Left renal cortex interstitium (tissue), 4 donors: ENCODE results near the gene UTP14A. TPM values are rescaled to one million over a fixed set of nuclear protein-coding genes. Genes with fewer than 3 reads are reported as not detected.

ENCODE experiments used
- DNase-seq, 4 donors: peaks; one replicate each; pipeline ENCODE4 v3.0.0-alpha.2; 2013; ENCODE audit warnings: low read depth in 4 of 4, low spot score in 2 of 4, missing footprints in 1 of 4
- polyA plus RNA-seq, 4 donors: library from polyadenylated mRNA; unstranded; fragments of 120-200 nt; gene quantifications; one replicate each; pipeline ENCODE4 v1.2.1, GENCODE V29; 2013; ENCODE audit not compliant: insufficient read length in 4 of 4

The UTP14A gene
- polyA plus RNA-seq, 4 donors = 25.0 to 28.7 (median 26.3) TPM

- no peak for DNase-seq
Measured at GRCh38 chrX:129945131-129945530, 39.2 kb downstream of the UTP14A start.

- no peak for DNase-seq
Measured at GRCh38 chrX:129953334-129953648, 47.3 kb downstream of the UTP14A start.

GRCh38 chrX:129953881-129954280 lies 47.9 kb downstream of the UTP14A start:
- DNase-seq = no peak

DNA sequence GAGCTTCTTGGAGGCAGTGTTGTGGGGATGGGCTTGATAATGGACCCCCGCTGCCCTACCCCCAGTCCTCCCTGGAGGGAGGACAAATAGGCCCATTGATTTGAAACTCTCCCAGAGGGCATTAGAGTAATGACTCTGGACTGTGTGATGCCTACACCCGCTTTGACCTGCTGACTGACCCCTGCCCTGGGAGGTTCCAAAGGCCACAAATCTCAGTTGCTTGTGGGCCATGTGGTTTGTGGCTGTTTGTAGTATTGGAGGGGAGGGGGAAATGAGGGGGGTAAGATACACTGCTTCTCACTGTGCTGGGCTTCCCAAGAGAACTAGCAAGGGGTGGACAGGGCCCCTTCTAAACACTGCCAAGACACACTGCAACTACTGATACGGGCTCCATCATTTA lies 48.8 kb downstream of the UTP14A start:
- DNase-seq = no peak

DNA sequence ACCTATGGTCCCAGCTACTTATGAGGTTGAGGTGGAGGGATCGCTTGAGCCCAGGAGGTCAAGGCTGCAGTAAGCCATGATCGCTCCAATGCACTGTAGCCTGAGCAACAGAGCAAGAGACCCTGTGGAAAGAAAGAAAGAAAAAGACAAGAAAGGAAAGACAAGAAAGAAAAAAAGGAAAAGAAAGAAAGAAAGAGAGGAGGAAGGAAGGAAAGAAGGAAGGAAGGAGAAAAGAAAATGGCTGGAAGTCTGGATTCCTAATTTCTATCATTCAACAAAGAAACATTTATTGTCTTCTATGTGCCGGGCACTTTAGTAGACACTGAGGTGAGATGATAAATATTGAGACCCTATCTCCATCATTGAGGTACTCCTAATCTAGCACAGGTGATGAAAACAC lies 49.7 kb downstream of the UTP14A start:
- DNase-seq = no peak

DNA sequence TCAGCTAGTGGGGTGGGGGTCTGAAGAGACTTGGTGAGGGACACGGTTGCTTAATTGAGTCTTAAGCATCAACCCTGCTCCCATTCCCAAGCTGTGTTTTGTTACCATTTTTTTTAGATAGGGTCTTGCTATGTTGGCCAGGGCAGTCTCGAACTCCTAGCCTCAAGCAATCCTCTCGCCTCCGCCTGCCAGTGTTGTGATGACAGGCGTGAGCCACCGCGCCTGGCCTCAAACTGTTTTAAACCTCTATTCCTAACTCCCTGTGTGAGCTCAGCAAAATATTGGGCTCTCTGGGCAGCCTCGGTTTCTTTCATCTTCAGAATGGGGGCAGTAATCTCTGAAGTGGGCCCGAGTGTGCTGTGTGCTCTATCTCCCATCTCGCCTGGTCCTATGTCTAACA lies 50.2 kb downstream of the UTP14A start:
- DNase-seq = no peak

GRCh38 chrX:129956765-129957164 lies 50.8 kb downstream of the UTP14A start:
- no peak for DNase-seq

DNA sequence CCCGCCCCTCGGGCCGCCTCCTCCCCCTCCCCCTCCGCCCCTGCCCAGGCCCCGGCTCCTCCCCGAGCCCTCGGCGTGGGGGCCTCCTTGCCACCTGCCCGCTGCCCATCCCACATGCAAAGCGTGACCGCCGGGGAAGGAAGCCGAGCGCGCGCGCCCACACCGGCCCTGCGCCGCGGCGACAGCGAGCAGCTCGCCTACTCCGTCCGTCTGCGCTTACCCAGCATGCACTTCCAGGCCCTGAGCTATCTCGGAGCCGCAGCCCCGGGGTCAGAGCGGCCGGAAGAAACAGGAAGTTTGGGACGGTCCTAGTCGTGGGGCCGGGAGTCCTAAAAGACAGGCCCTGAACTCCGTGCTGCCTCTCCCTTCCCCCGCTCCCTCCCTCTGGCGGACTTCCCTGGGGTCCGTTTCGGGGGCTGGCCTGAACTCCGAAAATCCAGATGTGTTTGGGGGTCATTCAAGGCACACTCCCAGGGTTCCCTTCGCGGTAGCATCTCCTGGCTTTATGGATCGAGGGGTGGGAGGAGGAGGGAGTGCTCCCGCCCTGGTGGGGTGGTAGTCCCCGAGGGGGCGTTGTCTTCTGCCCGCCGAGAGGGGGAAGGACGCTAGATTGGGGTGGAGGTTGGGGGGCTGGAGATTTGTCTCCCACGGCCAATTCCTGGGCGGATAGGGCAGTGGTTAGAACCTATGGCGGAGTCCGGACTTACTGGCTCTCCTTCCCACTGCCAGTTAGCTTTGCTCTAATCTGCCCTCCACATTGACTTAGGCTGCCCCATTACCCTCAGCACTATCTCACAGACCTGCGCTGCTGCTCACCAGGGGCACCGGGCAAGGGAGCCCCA lies 51.5 kb downstream of the UTP14A start:
- no peak for DNase-seq

GRCh38 chrX:129958083-129958465 lies 52.1 kb downstream of the UTP14A start:
- no peak for DNase-seq

GRCh38 chrX:129958814-129959492 lies 53.0 kb downstream of the UTP14A start:
- no peak for DNase-seq

- DNase-seq = no peak
Measured at GRCh38 chrX:129959493-129959832, 53.5 kb downstream of the UTP14A start.

DNA sequence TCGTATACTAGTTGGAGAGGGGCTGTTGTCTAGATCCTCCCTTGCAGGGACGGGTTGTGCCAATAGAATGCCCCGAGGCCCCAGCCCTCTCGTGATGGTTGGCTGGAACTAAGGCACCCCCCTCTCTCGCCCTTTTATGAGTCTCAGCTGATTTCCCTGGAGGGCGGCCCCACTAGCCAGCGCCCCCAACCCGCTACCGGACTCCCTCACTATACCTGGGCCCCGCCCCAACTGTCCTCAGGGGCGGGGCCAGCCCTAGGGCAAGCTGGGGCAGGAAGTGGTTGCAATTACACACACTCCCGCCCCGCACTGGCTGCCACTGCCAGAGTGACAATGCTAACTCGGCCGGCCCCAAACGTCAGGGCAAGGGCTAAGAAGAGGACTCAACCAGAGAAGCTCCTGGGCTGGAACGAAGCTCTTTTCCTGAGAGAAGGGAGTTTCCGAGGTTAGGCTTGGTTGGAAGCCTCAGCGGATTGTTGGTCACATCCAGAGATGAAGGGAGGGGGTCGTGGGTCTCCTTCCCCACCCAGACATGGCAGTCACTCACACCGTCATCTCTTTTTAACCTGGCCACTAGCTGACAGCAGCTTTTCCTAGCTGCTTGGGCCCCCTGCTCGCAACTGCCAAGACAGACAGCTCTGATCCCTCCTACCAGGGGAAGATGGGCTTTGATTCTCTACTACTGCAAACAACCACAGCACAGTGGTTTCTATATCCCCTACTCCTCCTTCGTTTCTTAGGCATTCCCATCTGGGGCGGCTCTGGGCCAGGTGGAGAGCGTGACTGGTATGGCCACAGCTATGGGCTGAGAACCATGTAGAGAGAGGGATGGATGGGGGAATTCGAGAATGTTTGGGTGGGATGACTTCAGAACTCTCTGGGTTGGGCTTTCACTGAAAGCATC lies 55.5 kb downstream of the UTP14A start:
- DNase-seq = no peak

GRCh38 chrX:129963729-129964128 lies 57.8 kb downstream of the UTP14A start:
- DNase-seq = no peak

DNA sequence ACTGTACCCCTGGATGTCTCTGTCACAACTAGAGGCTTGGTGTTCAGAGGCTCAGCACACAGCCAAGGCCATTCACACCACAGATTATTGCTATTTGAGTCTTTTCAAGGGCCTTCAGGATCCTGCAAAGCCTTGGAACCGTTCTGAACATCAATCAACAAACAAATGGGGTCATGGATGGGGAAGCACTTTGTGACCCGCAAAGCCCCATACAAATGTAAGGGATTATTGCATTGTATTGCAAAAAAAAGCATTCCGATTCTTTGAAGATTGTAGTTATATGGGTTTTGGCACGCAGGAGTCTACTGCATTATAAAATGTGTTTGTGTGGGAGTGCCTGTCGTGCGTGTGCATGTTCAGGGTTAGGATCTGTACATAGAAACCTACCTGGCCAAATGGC lies 59.2 kb downstream of the UTP14A start:
- no peak for DNase-seq

DNA sequence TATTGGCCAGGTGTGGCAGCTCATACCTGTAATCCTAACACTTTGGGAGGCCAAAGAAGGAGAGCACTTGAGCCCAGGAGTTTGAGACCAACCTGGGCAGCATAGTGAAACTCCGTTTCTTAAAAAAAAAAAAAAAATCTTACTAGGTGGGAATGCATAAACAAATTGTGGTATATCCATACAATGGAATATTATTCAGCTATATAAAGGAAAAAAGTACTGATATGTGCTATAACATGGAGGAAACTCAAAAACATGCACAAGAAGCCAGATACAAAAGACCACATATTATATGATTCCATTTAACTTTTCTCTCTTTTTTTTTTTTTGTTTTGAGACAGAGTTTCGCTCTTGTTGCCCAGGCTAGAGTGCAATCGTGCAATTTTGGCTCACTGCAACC lies 63.0 kb downstream of the UTP14A start:
- no peak for DNase-seq

GRCh38 chrX:129976441-129976840 lies 70.5 kb downstream of the UTP14A start:
- DNase-seq = no peak

Other genes starting within 250 kb of the UTP14A start
- 10 to 100 TPM; 50.0 to 82.7 (median 56.3) TPM for gene XPNPEP2, start 167.2 kb upstream of the UTP14A start, polyA plus RNA-seq
- gene SASH3, start 126.2 kb upstream of the UTP14A start, polyA plus RNA-seq = 1 to 10 TPM; 1.3 to 2.2 (median 1.9) TPM
- gene ZDHHC9, start 62.3 kb upstream of the UTP14A start, polyA plus RNA-seq = 10 to 100 TPM; 40.1 to 47.2 (median 44.0) TPM
- gene BCORL1, start 76.5 kb downstream of the UTP14A start, polyA plus RNA-seq = 10 to 100 TPM; 14.4 to 24.8 (median 18.4) TPM
- 10 to 100 TPM; 10.6 to 12.1 (median 11.4) TPM for gene ELF4, start 204.3 kb downstream of the UTP14A start, polyA plus RNA-seq